ENCODE data around the gene EDRF1. TPM values are rescaled to one million over a fixed set of nuclear protein-coding genes. Genes with fewer than 3 reads are reported as not detected.

The EDRF1 gene
- total RNA-seq, 2 experiments from 2014 or later, result 117 to 232 TPM

DNA sequence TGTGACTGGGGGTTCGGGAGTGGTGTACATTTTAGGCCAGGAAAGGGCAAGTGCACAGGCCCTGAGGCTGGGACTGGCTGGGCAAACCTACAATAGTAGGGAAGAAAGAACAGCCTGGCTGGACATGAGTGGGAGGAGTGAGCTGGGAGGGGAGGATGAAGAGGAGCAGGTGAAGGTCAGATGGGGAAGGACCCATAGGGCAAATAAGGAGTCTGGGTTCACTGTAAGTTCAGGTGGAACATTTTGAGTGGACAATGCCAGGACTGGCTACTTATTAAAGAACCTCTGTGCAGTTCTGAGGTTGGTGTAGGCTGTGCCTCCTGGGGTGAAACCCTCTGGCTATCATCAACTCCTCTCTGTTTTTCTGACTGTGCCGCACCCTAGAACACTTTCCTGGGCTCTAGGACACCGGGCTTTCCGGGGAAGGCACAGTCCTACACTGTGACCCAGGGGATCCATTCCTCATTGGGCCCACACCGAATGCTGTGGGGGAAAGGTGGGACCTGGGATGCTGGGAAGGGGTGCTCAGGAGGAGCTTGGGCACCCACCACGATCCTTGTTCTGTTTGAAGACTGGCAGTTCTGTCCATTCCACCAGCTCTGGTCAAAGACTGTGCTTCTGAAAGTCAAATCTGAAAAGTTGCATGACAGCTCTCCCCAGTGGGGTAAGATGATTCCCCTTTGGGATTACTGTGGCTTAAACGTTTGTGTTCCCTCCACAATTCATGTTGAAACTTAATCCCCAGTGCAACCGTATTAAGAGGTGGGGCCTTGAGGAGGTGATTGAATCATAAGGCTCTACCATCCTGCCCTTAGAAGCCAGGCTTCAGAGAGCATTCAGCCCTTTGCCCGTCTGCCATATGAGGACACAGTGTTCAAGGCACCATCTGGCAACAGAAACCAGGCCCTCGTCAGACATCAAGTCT is 60.2 kb downstream of the EDRF1 start:
- Histone ChIP-seq H3K9me2 (ENCODE audit: insufficient read depth, low read length) (no peaks in the 10 kb centered on the region), H3K36me3 (ENCODE audit: insufficient read depth, low read length) (no peaks in the 10 kb centered on the region), H3K79me2 (ENCODE audit: insufficient read depth, low read depth, low read length) (no peaks in the 10 kb centered on the region), H3K4me2 (ENCODE audit: low read length) (no peak overlapping the region), H3K4me3 (ENCODE audit: low read depth, low read length, poor library complexity, severe bottlenecking) (no peak overlapping the region), H4K20me1 (ENCODE audit: insufficient read depth, low read length) (no peaks in the 10 kb centered on the region), H3K27ac (ENCODE audit: low read depth, low read length, poor library complexity, severe bottlenecking) (no peak overlapping the region), H2AFZ (ENCODE audit: low read length) (no peak overlapping the region), H3K4me1 (ENCODE audit: insufficient read depth, low read length, poor library complexity, severe bottlenecking) (peaks cover 6% of the 10 kb centered on the region), H3K9me3 (ENCODE audit: low read length) (no peaks in the 10 kb centered on the region)
- intact Hi-C loops (cut with micrococcal nuclease; ENCODE audit: unreplicated experiment), result no loop called here
- TF ChIP-seq EZH2phosphoT487 (IDR thresholded peaks at IDR 0.05; ENCODE audit: borderline replicate concordance, low read depth, low read length) (no peak), CTCF (conservative IDR thresholded peaks at IDR 0.05; ENCODE audit: low read length) (no peak)
- DNase-seq (ENCODE audit: low spot score), result no peak
- no TSS peak for BruUV-seq (replicated peaks)
- ChIA-PET POLR2A (no interaction called here), CTCF (ENCODE audit: unreplicated experiment) (no interaction called here)

- no peak for DNase-seq (ENCODE audit: low spot score)
- H3K4me1 ChIP-seq (ENCODE audit: insufficient read depth, low read length, poor library complexity, severe bottlenecking), result peaks cover 6% of the 10 kb centered on the region
- intact Hi-C loops (cut with micrococcal nuclease; ENCODE audit: unreplicated experiment), result no loop called here
- no peaks in the 10 kb centered on the region for H3K9me2 ChIP-seq (ENCODE audit: insufficient read depth, low read length)
- no peaks in the 10 kb centered on the region for H3K36me3 ChIP-seq (ENCODE audit: insufficient read depth, low read length)
- TF ChIP-seq EZH2phosphoT487 (IDR thresholded peaks at IDR 0.05; ENCODE audit: borderline replicate concordance, low read depth, low read length), result no peak
- TF ChIP-seq CTCF (conservative IDR thresholded peaks at IDR 0.05; ENCODE audit: low read length), result no peak
- no peak overlapping the region for H3K4me3 ChIP-seq (ENCODE audit: low read depth, low read length, poor library complexity, severe bottlenecking)
- ChIA-PET POLR2A (interaction anchor here (0.6 kb wide), 1 partner anchor 35 kb away, joined by 3 read pairs; no protein-coding TSS in a partner anchor), CTCF (ENCODE audit: unreplicated experiment) (no interaction called here)
- no peak overlapping the region for H2AFZ ChIP-seq (ENCODE audit: low read length)
- no peaks in the 10 kb centered on the region for H4K20me1 ChIP-seq (ENCODE audit: insufficient read depth, low read length)
- no peak overlapping the region for H3K27ac ChIP-seq (ENCODE audit: low read depth, low read length, poor library complexity, severe bottlenecking)
- H3K79me2 ChIP-seq (ENCODE audit: insufficient read depth, low read depth, low read length), result no peaks in the 10 kb centered on the region
- H3K4me2 ChIP-seq (ENCODE audit: low read length), result no peak overlapping the region
- no TSS peak for BruUV-seq (replicated peaks)
- no peaks in the 10 kb centered on the region for H3K9me3 ChIP-seq (ENCODE audit: low read length)
Measured at GRCh38 chr10:125781374-125781773, 61.9 kb downstream of the EDRF1 start.

- H2AFZ ChIP-seq (ENCODE audit: low read length), result no peak overlapping the region
- TF ChIP-seq EZH2phosphoT487 (IDR thresholded peaks at IDR 0.05; ENCODE audit: borderline replicate concordance, low read depth, low read length) (no peak), CTCF (conservative IDR thresholded peaks at IDR 0.05; ENCODE audit: low read length) (no peak)
- H4K20me1 ChIP-seq (ENCODE audit: insufficient read depth, low read length), result no peaks in the 10 kb centered on the region
- no peaks in the 10 kb centered on the region for H3K79me2 ChIP-seq (ENCODE audit: insufficient read depth, low read depth, low read length)
- H3K36me3 ChIP-seq (ENCODE audit: insufficient read depth, low read length), result no peaks in the 10 kb centered on the region
- H3K9me2 ChIP-seq (ENCODE audit: insufficient read depth, low read length), result no peaks in the 10 kb centered on the region
- H3K27ac ChIP-seq (ENCODE audit: low read depth, low read length, poor library complexity, severe bottlenecking), result no peak overlapping the region
- ChIA-PET POLR2A (interaction anchor here (2.0 kb wide), 1 partner anchor 14 kb away, joined by 6 read pairs; no protein-coding TSS in a partner anchor), CTCF (ENCODE audit: unreplicated experiment) (no interaction called here)
- H3K4me2 ChIP-seq (ENCODE audit: low read length), result no peak overlapping the region
- no peak overlapping the region for H3K4me3 ChIP-seq (ENCODE audit: low read depth, low read length, poor library complexity, severe bottlenecking)
- no peak for DNase-seq (ENCODE audit: low spot score)
- intact Hi-C loops (cut with micrococcal nuclease; ENCODE audit: unreplicated experiment), result no loop called here
- H3K9me3 ChIP-seq (ENCODE audit: low read length), result no peaks in the 10 kb centered on the region
- H3K4me1 ChIP-seq (ENCODE audit: insufficient read depth, low read length, poor library complexity, severe bottlenecking), result peaks cover 6% of the 10 kb centered on the region
- BruUV-seq (replicated peaks), result no TSS peak
Measured at GRCh38 chr10:125782054-125782453, 62.5 kb downstream of the EDRF1 start.
